ENCODE results near the gene PLOD1.
"Not testable (repeated sequence)": the region's sequence is repeated elsewhere in the genome, so short reads cannot be mapped to it uniquely, and the experiment has no call there.

PLOD1 gene

DNA sequence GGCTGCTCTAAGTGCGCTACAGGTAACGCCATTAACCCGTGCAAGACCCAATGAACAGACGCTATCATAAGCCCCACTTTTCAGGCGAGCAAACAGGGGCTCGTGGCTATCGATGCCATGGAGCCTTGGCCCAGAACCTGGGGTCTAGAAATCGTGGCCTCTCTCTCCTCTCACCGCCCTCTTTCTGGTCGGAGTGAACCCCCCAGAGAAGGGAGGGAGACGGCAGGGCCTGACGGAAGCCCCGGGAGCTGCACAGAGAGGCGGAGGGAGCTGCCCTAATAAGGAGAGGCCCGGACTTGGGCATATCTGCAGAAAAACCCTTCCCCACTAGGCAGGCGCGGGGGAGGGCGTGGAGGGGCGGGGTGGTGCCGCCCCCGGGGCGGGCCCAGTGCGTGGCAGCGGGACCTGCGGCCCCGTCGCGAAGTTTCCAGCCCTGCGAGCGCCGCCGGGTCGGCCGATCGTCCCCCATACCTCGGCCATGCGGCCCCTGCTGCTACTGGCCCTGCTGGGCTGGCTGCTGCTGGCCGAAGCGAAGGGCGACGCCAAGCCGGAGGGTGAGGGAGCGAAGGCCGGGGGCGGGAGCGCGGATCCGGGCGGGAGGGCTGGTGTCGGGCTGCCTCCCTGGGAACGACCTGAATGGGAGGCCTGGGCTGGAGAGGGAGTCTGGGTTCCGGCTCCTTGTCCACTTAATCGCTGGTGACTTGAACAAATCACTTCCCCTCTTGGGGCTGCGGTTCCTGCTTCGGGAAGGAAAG lies at the start of gene PLOD1:
TSS of gene PLOD1 (plus strand) at position 416 of the 755 bp plus-strand sequence. CDS start at position 479, 63 bp downstream.
- Histone ChIP-seq H3K27ac (peak within 1 kb of the TSS in 20 of 21 experiments; percentile 72 to 93 (median 82)), H3K4me3 (peak within 1 kb of the TSS; percentile 47 to 63 (median 57))

DNA sequence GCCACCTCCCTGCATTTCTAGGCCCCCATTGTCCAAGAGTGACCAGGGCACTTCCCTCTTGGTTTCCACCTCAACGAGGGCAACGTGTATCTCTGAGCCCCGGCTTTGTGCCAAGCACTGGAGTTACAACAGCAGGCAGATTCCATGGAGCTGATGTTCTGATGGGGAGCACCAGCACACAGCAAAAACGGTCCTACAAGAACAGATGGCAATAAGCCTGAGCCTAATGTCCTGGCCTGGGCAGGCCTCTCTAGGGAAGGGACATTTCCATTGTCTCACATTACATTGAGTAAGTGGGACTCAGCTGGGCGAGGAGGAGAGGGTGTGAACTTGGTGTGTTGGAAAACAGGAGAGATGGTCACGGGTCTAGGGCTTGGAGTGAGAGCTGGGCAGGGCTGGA lies 48.6 kb upstream of the PLOD1 start:
- no peak overlapping the region for H3K27ac ChIP-seq
- H3K4me3 ChIP-seq: no peak overlapping the region

DNA sequence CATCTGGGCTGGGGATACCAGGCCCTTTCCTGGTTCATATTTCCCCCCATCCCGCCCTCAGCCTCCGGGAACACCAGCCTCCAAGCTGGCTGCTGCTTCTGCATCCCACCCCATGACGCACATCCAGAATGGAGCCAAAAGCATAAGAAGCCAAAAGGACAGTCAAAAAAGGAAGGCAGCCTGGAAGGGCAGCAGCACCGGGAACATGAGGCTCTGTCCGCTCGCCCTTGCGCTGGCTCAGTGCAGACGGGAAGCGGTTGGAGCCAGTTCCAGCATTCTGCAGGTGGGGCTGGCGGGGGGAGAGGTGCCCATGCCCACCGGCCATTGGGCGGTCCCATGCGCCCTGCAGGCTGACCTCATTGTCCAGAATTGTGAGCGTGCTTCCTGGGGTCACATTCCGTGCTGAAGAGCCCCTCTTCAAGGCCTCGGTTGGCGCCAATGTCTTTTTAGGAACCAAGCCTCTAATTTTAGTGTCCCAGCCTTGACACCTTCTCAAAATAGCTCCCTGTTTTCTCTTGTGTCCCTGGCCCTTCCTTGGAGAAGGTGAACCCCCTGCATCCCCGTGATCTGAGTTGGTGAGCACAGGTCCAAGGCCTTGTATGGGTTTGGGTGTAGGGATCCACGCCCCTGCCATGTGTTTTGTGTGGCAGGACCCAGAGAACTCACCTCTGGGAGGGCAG lies 47.4 kb upstream of the PLOD1 start:
- H3K4me3 ChIP-seq: no peak overlapping the region
- no peak overlapping the region for H3K27ac ChIP-seq

DNA sequence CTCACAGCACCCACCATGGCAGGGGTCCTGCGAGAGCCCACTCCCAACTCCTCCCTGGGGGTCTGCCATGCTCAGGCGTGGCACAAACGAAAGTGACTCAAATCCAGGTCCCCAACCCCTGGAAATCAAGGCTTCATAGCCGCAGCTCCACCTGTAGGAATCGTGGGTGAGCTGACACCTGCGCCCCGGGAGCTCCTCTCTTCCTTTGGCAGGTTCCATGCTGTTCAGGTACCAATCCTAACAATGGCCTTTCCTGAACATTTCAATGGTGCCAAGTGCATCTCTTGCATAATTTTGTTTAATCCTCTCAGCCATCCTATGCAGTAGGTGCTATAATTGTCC lies 46.9 kb upstream of the PLOD1 start:
- H3K27ac ChIP-seq: no peak overlapping the region

DNA sequence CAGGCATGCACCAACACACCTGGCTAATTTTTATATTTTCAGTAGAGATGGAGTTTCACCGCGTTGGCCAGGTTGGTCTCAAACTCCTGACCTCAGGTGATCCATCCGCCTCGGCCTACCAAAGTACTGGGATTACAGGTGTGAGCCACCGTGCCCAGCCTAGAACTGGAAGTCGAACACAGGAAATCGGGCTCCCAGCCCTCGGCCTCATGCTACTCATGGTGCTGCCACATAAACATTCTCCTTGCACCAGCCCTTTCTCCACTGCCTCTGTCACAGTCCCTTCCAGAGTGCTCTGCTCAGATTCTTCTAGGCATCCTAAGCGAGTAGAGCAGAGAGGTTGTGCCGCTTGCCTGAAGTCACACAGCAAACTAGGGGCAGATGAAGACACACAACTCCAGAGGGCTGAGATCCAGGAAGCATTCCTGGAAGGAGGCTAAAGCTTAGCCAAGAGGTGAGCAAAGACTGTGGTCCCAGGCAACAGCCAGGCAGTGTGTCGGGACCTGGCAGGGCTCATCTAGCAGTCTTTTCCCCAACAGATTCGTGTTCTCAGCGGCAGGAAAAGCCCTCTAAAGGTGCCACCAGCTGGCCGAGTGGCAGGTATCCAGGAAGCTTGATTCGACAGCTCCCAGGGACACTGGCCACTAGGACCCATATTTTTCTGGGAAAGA lies 46.2 kb upstream of the PLOD1 start:
- Histone ChIP-seq H3K27ac (no peak overlapping the region), H3K4me3 (no peak overlapping the region)

More for the DNA sequence above, 46.9 kb upstream of the PLOD1 start:
- H3K4me3 ChIP-seq: no peak overlapping the region

DNA sequence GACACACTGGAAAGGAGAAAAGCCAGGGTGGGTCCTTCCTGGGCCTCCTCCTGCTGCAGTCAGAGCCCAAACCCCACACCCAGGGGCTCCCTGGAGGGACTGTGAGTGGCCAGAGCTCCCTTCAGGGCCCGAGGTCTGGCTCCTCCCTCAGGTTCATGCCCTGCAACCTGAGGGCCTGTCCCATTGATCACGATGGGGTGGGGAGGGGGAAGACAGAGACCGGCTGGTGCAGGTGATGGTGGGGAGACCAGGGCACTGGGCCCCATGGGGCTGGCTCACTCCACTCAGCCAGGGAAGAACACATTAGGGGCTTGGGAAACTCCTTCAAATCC lies 45.7 kb upstream of the PLOD1 start:
- Histone ChIP-seq H3K4me3 (no peak overlapping the region), H3K27ac (no peak overlapping the region)

DNA sequence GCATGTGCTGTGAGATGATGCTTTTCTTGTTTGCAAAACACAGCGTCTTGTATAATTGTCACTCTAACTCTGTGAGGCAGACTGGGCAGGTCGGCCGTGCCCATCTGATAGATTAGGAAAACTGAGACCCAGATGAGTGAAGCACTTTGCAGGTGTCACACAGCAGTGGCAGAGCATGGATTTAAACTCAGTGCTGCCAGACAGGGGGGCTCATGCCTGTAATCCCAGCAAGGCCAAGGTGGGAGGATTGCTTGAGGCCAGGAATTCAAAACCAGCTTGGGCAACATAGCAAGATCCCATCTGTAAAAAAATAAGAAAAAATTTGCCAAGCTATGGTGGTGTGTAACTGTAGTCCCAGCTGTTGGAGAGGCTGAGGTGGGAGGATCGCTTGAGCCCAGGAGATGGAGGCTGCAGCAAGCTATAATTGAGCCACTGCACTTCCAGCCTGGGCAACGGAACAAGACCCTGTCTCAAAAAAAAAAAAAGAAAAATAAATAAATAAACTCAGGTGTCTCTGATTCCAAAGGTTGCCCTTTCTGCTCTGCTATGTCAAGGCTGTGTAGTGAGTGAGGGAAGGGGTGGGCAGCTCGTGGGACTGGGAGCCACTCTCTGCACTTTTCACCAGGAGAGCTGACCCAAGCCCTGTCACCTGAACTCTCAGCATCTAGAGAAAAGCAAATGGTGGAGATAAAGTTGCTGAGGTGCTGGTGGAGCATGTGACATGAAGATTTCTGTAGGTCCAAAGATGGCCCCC lies 42.9 kb upstream of the PLOD1 start:
- Histone ChIP-seq H3K27ac (no peak overlapping the region), H3K4me3 (no peak overlapping the region)

DNA sequence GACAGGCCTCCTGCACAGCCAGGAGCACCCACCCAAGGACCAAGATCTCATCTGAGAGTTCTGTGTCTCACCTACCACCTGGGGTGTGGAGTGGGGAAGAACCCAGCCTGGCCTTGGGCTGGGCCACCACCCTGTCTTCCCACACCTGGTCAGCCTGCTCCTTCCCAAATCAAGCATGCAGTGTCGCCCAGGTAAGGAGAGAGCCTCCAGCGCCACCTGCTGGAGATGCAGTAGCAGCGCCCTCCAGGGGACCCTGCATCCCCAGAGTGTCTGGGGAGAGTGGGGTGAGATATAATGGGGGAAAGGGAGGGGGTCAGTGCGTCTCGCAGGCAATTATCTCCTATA lies 40.6 kb upstream of the PLOD1 start:
- Histone ChIP-seq H3K27ac (no peak overlapping the region), H3K4me3 (no peak overlapping the region)

DNA sequence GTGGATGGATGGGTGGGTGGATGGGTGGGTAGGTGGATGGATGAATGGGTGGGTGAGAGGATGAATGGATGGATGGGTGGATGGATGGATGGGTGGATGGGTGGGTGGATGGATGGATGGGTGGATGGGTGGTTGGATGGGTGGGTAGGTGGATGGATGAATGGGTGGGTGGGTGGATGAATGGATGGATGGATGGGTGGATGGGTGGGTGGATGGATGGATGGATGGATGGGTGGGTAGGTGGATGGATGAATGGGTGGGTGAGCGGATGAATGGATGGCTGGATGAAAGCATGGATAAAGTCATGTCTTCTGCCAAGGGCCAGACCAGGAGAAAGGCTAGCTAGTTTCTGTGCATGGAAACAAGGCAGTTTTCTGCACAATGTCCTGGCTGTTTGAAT lies 40.0 kb upstream of the PLOD1 start:
- H3K27ac ChIP-seq, H3K4me3 ChIP-seq: not testable (repeated sequence)

DNA sequence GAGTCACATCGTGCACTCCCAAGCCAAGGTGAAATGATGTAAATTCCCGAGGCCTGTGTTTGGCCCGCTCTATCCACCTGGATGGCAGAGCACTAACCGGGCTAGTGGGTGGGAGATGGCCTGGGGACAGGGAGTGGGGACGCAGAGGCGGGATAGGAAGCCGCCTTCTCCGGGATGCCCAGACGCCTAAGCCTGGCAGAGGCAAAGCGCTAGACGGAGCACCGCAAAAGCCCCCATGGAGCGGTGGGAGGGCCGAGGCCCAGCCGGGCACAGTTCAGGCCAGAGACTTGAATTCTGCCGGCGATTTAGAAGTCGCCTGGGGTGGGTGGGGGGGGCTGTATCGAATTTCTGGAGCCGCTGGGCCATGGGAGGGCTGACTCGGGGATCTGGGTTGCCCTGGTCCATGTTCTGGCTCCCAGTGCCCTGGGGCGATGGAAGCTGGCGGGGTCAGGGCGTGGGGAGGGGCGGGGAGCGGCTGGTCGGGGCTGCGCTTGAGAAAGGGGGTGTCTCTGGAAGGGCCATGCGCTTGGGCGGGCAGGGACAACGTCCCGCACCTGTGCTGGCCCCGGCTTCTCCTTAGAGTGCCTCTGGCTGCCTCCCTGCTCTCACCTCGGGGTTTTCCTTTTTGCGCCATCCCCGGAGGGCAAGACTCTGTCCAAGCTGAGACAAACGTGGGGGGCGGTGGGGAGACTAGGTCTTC lies 36.3 kb upstream of the PLOD1 start:
- Histone ChIP-seq H3K27ac (no peak overlapping the region), H3K4me3 (no peak overlapping the region)

DNA sequence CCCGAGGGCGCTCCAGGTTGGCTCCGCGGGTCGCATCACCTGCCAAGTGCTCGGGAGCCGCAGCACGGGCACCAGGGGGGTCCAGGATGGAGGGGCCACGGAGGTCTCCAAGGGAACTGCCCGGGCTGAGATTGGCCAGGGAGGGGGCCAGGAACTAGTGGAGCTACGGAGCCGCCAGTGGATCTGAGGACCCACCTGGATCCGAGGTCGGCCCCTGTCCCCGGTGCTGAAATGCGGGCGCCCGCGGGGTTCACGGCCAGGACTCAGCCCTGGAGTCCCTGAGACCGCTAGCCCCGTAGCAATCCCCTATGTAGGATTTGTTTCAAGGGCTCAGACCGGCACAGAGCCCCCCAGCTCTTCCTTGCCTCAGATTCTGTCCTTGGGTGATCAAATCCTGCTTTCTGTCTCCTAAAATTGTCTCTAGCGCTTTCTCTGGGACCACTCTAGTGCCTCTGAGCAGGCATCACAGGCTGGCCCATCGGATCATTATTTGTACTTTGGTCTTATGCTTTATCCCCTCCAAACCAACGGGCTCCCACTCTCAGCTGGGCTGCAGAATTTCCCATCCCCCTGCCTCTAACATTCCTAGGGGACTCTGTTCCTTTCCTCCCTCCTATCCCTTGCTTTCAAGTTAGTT lies 35.6 kb upstream of the PLOD1 start:
- no peak overlapping the region for H3K27ac ChIP-seq
- H3K4me3 ChIP-seq: no peak overlapping the region

DNA sequence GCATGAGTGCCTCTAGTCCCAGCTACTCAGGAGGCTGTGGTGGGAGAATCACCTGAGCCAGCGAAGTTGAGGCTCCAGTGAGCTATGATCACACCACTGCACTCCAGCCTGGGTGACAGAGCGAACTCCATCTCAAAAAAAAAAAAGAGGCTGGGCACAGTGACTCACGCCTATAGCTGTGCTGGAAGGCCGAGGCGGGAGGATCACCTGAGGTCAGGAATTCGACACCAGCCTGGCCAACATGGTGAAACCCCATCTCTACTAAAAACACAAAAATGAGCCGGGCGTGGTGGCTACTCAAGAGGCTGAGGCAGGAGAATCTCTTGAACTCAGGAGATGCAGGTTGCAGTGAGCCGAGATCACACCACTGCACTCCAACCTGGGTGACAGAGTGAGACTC lies 33.1 kb upstream of the PLOD1 start:
- not testable (repeated sequence) for H3K4me3 ChIP-seq, H3K27ac ChIP-seq

DNA sequence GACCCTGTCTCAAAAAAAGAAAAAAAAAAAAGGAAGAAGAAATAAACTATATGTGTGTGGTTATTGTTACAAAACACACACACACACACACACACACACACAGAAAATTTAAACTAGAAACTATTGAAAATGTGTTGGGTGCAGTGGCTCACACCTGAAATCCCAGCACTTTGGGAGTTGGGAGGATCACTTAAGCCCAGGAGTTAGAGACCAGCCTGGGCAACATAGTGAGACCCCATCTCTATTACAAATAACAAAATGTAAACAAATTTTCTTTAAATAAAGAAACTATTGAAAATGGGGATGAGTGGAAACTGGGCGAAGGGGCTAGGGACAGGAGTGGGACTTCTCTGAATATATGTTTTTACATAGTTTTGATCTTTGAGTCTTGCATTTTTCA lies 31.3 kb upstream of the PLOD1 start:
- no peak overlapping the region for H3K4me3 ChIP-seq
- no peak overlapping the region for H3K27ac ChIP-seq

DNA sequence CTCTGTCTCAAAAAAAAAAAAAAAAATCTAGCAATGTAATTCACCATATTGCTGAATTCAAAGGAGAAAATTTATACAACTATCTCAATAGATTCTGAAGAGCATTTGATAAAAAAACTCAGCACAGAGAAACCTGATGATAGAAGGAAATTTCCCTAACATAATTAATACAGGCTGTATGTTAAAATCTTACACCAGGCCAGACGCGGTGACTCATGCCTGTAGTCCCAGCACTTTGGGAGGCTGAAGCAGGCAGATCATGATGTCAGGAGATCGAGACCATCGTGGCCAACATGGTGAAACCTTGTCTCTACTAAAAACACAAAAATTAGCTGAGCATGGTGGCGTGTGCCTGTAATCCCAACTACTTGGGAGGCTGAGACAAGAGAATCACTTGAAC lies 30.4 kb upstream of the PLOD1 start:
- H3K4me3 ChIP-seq, H3K27ac ChIP-seq: not testable (repeated sequence)

DNA sequence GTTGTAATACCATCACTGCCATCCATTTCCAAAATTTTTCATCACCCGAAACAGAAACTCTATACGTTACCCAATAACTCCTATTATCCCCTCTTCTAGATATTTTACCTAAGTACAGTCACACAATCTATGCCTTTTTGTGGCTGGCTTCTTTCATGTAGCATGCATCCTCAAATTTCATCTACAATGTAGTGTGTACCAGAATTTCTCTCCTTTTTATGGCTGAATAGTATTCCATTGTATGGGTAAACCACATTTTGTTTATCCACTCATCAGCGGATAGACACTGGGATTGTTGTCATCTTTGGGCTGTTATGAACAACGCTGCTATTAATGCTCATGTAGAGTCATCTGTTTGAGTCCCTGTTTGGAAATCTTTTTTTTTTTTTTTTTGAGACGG lies 29.5 kb upstream of the PLOD1 start:
- no peak overlapping the region for H3K27ac ChIP-seq
- H3K4me3 ChIP-seq: no peak overlapping the region

DNA sequence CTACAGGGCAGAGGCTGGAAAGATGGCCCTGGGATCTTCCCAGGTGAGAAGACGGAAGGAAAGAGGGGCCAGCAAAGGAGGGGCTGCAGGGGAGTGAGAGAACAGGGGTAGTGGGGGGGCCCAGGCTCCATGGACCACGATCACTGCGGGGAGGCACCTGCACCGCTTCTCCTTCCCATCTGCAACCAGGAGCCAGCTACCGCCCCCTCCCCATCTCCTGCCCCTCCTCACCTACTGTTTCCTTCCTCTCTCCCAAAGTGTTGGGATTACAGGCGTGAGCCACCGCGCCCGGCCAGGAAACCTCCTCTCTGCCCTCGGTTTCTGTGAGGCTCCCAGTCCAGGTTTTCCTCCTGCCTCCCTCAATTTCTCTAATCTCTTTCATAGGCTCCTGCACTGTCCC lies 27.6 kb upstream of the PLOD1 start:
- no peak overlapping the region for H3K27ac ChIP-seq
- H3K4me3 ChIP-seq: no peak overlapping the region

DNA sequence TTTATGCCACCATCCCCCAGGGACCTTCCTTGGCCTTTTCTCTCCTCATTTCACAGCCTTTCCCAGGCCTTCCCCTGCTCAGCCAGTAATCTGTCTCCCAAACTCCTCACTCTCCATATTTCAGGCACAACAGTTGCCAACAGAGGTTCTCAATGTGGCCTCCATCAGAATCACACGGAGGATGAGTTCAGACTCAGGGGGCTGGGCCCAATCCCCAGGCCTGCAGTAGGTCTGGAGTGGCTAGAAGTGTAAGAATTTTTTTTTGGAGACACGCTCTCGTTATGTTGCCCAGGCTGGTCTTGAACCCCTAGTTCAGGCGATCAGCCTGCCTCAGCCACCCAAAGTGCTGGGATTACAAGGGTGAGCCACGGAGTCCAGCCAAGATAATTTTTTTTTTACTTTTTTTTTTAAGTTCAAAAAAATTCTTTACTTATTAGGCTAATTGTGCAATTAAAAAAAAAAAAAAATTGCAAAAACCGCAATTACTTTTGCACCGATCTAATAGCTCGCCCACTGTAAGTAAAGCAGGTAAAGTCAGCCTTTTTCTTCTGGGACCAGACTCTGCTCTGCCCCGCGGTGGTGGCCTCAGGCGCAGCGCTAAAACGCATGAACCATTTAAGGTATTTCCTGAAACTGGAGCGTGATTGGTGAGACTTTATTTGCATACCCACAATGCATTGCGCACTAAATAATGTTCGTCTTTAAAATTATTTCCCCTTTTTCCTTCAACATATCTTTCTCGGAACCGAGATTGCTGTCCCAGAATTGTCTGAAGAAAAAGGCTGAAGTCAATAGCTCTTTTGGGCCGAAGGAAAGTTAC lies 27.0 kb upstream of the PLOD1 start:
- peak overlapping the region in 2 of 7 experiments; percentile 46 to 49 for H3K4me3 ChIP-seq
- H3K27ac ChIP-seq: peak overlapping the region in 20 of 21 experiments; percentile 84 to 99 (median 97)

DNA sequence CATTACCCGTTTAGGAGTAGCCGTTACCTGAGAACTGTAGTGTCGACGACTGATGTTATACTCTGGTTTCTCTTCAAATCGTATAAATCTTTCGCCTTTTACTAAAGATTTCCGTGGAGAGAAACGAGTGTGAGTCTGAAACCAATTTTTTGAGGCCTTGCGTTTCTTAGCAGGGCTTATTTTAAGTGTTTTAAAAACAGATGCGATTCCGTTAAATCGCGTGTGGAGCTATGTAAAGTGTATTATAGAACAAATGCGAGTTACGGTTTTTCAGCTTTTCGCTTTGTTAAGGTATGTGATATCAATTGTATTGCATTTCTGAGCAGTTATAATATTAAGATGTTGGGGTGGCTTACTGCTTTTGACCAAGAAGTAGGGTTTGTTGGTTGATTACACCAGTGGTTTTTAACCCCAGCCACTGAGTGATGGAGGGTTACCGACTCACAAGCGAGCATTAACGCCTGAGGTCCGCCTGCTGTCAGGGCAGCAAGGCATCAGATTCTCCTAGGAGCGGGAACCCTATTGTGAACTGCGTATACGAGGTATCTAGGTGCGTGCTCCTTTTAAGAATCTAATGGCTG lies 26.3 kb upstream of the PLOD1 start:
- Histone ChIP-seq H3K27ac (peak overlapping the region; percentile 60 to 99 (median 97)), H3K4me3 (peak overlapping the region; percentile 27 to 50 (median 46))
